Uterus (tissue), 2 donors: ENCODE results near the gene MOB4.

ENCODE experiments used
- POLR2A ChIP-seq, 2 donors: fragments of 450-650 bp; IDR thresholded peaks; one replicate each; pipeline ENCODE4 v1.6.1; 2016; ENCODE audit warnings: antibody characterized with exemption in 2 of 2, mild to moderate bottlenecking in 1 of 2, moderate library complexity in 1 of 2
- TF ChIP-seq, protein P1 (sequence below), 4 experiments: fragments of 200-600 bp in 2 of 4; fragments of 450-650 bp in 2 of 4; sonication (generic) in 2 of 4; IDR thresholded peaks; one replicate each; pipeline ENCODE4 v1.5.1; 2016 to 2019; ENCODE audit warnings: antibody characterized with exemption in 4 of 4, mild to moderate bottlenecking in 2 of 4, moderate library complexity in 1 of 4

DNA sequence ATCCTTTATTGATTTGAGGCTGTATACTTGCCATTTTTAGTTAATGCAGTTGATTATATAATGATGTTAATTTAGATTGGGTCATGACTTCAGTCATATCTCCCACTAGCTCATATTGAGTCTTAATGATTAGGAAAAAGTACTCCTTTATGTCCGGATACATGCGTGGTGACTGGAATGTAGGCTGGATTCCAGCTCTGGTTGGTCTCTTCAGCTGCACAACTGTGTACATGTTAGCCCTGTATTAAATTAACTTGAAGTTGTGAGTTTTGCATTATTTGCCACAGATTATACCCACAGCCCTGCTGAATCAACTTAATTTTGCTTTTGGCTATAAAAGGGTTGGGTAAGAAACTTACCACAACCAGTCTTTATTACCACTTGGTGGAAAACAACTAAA lies 22.5 kb downstream of the MOB4 start:
- TF ChIP-seq, protein P1, sequence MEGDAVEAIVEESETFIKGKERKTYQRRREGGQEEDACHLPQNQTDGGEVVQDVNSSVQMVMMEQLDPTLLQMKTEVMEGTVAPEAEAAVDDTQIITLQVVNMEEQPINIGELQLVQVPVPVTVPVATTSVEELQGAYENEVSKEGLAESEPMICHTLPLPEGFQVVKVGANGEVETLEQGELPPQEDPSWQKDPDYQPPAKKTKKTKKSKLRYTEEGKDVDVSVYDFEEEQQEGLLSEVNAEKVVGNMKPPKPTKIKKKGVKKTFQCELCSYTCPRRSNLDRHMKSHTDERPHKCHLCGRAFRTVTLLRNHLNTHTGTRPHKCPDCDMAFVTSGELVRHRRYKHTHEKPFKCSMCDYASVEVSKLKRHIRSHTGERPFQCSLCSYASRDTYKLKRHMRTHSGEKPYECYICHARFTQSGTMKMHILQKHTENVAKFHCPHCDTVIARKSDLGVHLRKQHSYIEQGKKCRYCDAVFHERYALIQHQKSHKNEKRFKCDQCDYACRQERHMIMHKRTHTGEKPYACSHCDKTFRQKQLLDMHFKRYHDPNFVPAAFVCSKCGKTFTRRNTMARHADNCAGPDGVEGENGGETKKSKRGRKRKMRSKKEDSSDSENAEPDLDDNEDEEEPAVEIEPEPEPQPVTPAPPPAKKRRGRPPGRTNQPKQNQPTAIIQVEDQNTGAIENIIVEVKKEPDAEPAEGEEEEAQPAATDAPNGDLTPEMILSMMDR (IDR thresholded peaks at IDR 0.05), result no peak
- no peak for TF ChIP-seq POLR2A (IDR thresholded peaks at IDR 0.05)
